Measurements from ENCODE around the gene SLAMF7.

Gene SLAMF7

GRCh38 chr1:160745551-160745950, 6.5 kb downstream of the SLAMF7 start:
- no peak for TF ChIP-seq CTCF (IDR thresholded peaks at IDR 0.05)

- TF ChIP-seq CTCF (IDR thresholded peaks at IDR 0.05) = no peak
These were observed 7.9 kb downstream of the SLAMF7 start for GRCh38 chr1:160746836-160747500.

DNA sequence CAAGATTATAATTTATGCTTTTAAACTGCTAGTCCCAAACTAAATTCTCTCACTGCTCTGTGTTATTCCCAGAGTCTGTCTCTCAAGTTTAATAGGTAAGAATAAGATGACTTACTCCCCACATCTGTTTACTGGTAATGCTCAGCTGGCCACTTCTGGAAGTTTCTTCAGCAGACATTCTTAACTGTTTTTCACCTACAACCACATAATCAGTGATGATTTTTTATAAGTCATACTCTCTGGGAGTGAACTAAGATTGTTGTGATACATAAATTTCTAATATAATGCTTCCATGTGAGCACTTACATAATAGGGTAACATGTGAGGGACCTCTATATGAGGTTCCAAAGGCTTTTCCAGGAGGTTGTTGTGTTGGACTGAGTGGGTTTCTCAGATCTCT, 8.7 kb downstream of the SLAMF7 start:
- TF ChIP-seq CTCF (IDR thresholded peaks at IDR 0.05) = no peak

- peak; percentile 49; the same call in 1 of the 2 replicates for TF ChIP-seq CTCF (IDR thresholded peaks at IDR 0.05)
These were observed 9.3 kb downstream of the SLAMF7 start for GRCh38 chr1:160748181-160748877.

DNA sequence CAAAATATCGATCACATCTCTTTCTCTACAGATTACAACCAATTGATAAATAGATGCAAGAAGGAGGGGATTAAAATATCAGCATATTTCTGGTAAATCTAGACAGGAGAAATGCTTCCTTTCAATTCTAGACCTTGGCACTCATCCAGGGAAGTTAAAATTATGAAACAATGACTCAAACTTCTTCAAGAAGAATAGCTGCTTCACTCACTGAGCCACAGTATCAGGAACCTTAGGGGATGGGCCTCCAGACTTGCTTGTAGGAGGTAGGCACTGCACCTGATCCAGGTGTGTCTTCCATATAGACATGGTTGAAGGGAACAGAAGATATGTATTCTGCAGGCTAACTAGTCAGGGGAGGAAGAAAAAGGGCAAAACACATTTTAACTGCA, 9.8 kb downstream of the SLAMF7 start:
- TF ChIP-seq CTCF (IDR thresholded peaks at IDR 0.05) = no peak

DNA sequence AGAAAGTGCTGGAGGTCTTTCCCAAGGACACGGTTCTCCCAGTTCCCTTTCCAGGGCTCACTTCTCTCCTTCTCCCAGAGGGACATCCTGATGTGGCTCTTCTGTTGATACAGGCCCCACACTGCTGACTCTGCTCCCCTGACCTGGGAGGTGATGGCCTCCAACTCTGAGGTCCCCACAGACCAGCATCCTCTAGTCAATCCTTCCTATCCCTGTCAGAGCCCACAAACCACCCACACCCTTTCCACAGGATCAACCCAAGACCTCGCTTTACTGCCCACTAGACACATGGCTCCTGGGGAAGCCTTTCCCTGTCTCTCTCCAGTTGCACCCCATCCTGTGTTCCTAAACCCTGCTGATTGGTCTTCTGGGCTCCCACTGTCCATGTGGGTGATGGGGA, 11.6 kb downstream of the SLAMF7 start:
- no peak for TF ChIP-seq CTCF (IDR thresholded peaks at IDR 0.05)

DNA sequence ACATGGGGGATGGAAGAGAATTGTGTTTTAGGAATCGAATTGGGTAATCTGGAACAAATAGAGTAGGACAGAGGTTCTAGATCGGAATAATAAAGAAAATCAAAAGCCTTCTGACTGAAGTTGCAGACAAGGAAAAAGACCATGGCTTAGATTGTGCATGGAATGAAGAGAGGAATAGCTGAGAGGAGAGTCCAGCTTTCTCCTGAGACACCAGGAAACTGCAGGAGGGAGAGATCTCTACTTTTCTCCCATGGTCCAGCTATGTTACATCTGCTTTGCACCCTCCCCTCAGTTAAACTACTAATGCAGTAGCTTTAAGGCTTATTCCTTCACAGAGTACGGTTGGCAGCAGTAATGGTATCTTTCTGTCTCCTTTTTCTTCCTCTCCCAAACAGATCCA, 13.4 kb downstream of the SLAMF7 start:
- no peak for TF ChIP-seq CTCF (IDR thresholded peaks at IDR 0.05)

Data from LNCAP (cell line).